Caco-2 (cell line): ENCODE measurements around the gene RAD51B. TPM values are rescaled to one million over a fixed set of nuclear protein-coding genes. Genes with fewer than 3 reads are reported as not detected.

Source experiments
- BruUV-seq: library from RNA; stranded (reverse); fragments of 400-500 nt; replicated peaks from 2 replicates; lab custom pipeline; 2021; lab: Mats Ljungman, UMichigan
- CTCF ChIA-PET: fragments of 300-600 bp; sonication (Branson Sonifier 250); formaldehyde crosslinking; loops from one replicate; lab custom pipeline; 2022; ENCODE audit warnings: antibody characterized with exemption; lab: Charles Lee
- POLR2A ChIA-PET: fragments of 300-600 bp; sonication (Branson Sonifier 250); formaldehyde crosslinking; loops from one replicate; lab custom pipeline; 2022; ENCODE audit warnings: antibody characterized with exemption; lab: Charles Lee
- DNase-seq, 2 experiments: peaks; one replicate each; pipeline versions ENCODE4 v3.0.0 to v3.0.0-alpha.2; 2020 to 2022
- H3K27me3 ChIP-seq: replicated peaks from 2 replicates; pipeline ENCODE4 v1.6.0; 2011; ENCODE audit warnings: low read length; ENCODE audit not compliant: control insufficient read depth, insufficient read depth
- H3K36me3 ChIP-seq: 2 replicates; pipeline ENCODE4 v1.5.1; 2011; ENCODE audit warnings: low read length; ENCODE audit not compliant: control insufficient read depth, insufficient read depth
- H3K4me1 ChIP-seq: fragments of 250-450 bp; sonication (Bioruptor Pico); 2 replicates; pipeline ENCODE4 v1.5.1; 2020; ENCODE audit warnings: mild to moderate bottlenecking
- H3K4me3 ChIP-seq: 2 replicates; pipeline ENCODE4 v1.5.1; 2011; ENCODE audit warnings: low read depth, mild to moderate bottlenecking, control low read depth, low read length
- H3K9me3 ChIP-seq: fragments of 250-450 bp; sonication (Bioruptor Pico); 2 replicates; pipeline ENCODE4 v1.5.1; 2020; ENCODE audit warnings: mild to moderate bottlenecking, moderate library complexity
- H3K27ac Mint-ChIP-seq: one replicate; pipeline ENCODE4 v1.8.0; 2022; ENCODE audit warnings: mixed read lengths; ENCODE audit not compliant: unreplicated experiment
- H3K27me3 Mint-ChIP-seq: one replicate; pipeline ENCODE4 v1.8.0; 2022; ENCODE audit warnings: mixed read lengths; ENCODE audit not compliant: insufficient read depth, unreplicated experiment
- H3K36me3 Mint-ChIP-seq: one replicate; pipeline ENCODE4 v1.8.0; 2022; ENCODE audit warnings: mild to moderate bottlenecking, mixed read lengths; ENCODE audit not compliant: insufficient read depth, unreplicated experiment
- H3K4me1 Mint-ChIP-seq: one replicate; pipeline ENCODE4 v1.8.0; 2022; ENCODE audit warnings: low read depth, mixed read lengths; ENCODE audit not compliant: unreplicated experiment
- H3K4me3 Mint-ChIP-seq: one replicate; pipeline ENCODE4 v1.8.0; 2022; ENCODE audit warnings: mild to moderate bottlenecking, moderate library complexity, mixed read lengths; ENCODE audit not compliant: unreplicated experiment
- H3K9me3 Mint-ChIP-seq: one replicate; pipeline ENCODE4 v1.8.0; 2022; ENCODE audit warnings: mixed read lengths; ENCODE audit not compliant: unreplicated experiment
- intact Hi-C: fragments of 100-400 bp; cut with micrococcal nuclease; formaldehyde crosslinking; loops from one replicate; pipeline ENCODE4 v1.10.0; 2022; ENCODE audit not compliant: unreplicated experiment
- total RNA-seq: library from RNA; stranded (reverse); gene quantifications from 2 replicates; pipeline ENCODE4 v1.2.3, GENCODE V29; 2022
- TF ChIP-seq, protein P1 (sequence below), 2 experiments: fragments of 200-600 bp in 1 of 2; IDR thresholded peaks; 1 replicate in 1 of 2; 2 replicates in 1 of 2; pipeline versions ENCODE4 v1.5.1 to v1.8.0; 2011 to 2022; ENCODE audit warnings: antibody characterized with exemption in 1 of 2, control low read depth in 1 of 2, inconsistent platforms in 1 of 2, low read depth in 1 of 2, low read length in 1 of 2, mild to moderate bottlenecking in 1 of 2, moderate library complexity in 1 of 2; ENCODE audit not compliant: insufficient read depth in 1 of 2, severe bottlenecking in 1 of 2, unreplicated experiment in 1 of 2

The RAD51B gene
- total RNA-seq, 1 experiment from 2014 or later = 16.7 TPM

DNA sequence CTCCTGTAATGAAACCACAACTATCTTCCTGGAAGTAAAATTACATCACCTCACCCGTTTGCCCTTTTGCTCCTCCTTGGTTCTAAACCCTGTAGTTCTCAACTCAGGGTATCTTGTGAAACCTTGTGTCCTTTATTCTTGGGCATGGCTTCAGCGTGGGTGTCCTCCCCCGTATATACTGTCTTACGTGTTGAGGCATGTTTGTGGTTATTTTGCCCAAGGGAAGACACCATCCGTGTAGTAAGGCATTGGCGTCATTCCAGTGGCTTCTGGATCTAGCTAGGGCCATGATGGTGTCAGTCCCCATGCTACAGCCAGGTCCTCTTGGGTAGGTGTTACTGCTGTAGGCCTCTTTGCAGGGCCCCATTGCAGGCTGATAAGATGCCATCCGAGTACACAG lies 857.9 kb downstream of the RAD51B start:
- no peaks in the 10 kb centered on the region for H3K36me3 Mint-ChIP-seq
- Histone ChIP-seq H3K27me3 (no peaks in the 10 kb centered on the region), H3K4me3 (no peak overlapping the region), H3K4me1 (peaks cover 12% of the 10 kb centered on the region), H3K9me3 (no peaks in the 10 kb centered on the region), H3K36me3 (no peaks in the 10 kb centered on the region)
- ChIA-PET POLR2A (no interaction called here), CTCF (no interaction called here)
- H3K9me3 Mint-ChIP-seq = peaks cover 15% of the 10 kb centered on the region
- no peak overlapping the region for H3K4me3 Mint-ChIP-seq
- H3K4me1 Mint-ChIP-seq = peaks cover 14% of the 10 kb centered on the region
- TF ChIP-seq, protein P1, sequence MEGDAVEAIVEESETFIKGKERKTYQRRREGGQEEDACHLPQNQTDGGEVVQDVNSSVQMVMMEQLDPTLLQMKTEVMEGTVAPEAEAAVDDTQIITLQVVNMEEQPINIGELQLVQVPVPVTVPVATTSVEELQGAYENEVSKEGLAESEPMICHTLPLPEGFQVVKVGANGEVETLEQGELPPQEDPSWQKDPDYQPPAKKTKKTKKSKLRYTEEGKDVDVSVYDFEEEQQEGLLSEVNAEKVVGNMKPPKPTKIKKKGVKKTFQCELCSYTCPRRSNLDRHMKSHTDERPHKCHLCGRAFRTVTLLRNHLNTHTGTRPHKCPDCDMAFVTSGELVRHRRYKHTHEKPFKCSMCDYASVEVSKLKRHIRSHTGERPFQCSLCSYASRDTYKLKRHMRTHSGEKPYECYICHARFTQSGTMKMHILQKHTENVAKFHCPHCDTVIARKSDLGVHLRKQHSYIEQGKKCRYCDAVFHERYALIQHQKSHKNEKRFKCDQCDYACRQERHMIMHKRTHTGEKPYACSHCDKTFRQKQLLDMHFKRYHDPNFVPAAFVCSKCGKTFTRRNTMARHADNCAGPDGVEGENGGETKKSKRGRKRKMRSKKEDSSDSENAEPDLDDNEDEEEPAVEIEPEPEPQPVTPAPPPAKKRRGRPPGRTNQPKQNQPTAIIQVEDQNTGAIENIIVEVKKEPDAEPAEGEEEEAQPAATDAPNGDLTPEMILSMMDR (IDR thresholded peaks at IDR 0.05; ENCODE audit: insufficient read depth in 1 of 2, low read depth in 1 of 2, low read length in 1 of 2, severe bottlenecking in 1 of 2, unreplicated experiment in 1 of 2) = no peak
- DNase-seq = no peak
- H3K27ac Mint-ChIP-seq = no peak overlapping the region
- BruUV-seq = no TSS peak
- intact Hi-C loops = no loop called here
- no peaks in the 10 kb centered on the region for H3K27me3 Mint-ChIP-seq

DNA sequence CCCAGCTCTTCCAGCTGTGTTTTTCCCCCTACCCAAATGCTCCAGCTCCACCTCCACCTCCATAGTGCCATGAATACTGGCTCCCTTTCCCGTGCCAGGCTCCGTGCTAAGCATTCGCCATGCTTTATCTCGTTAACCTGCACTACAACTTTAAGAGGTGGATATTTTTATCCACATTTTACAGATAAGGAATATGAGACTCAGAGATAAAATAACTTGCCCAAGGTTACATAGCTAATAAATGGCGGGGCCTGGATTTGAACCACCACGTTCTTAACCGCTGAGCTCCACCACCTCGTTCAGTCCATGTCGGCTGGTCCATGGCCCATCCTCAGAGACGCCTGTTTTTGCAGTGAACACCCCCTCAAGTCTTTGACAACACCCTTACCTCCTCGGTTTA lies 858.3 kb downstream of the RAD51B start:
- no peaks in the 10 kb centered on the region for H3K9me3 ChIP-seq
- TF ChIP-seq, protein P1 (IDR thresholded peaks at IDR 0.05; ENCODE audit: insufficient read depth in 1 of 2, low read depth in 1 of 2, low read length in 1 of 2, severe bottlenecking in 1 of 2, unreplicated experiment in 1 of 2) = no peak
- H3K27ac Mint-ChIP-seq = no peak overlapping the region
- H3K4me3 Mint-ChIP-seq = no peak overlapping the region
- no peaks in the 10 kb centered on the region for H3K36me3 ChIP-seq
- H3K9me3 Mint-ChIP-seq = peaks cover 15% of the 10 kb centered on the region
- H3K27me3 ChIP-seq = no peaks in the 10 kb centered on the region
- intact Hi-C loops = no loop called here
- no TSS peak for BruUV-seq
- peaks cover 12% of the 10 kb centered on the region for H3K4me1 ChIP-seq
- ChIA-PET CTCF (no interaction called here), POLR2A (interaction anchor here (0.5 kb wide), 1 partner anchor 109 kb away, joined by 6 read pairs; no protein-coding TSS in a partner anchor)
- no peaks in the 10 kb centered on the region for H3K27me3 Mint-ChIP-seq
- peaks cover 14% of the 10 kb centered on the region for H3K4me1 Mint-ChIP-seq
- H3K4me3 ChIP-seq = no peak overlapping the region
- no peaks in the 10 kb centered on the region for H3K36me3 Mint-ChIP-seq
- no peak for DNase-seq

DNA sequence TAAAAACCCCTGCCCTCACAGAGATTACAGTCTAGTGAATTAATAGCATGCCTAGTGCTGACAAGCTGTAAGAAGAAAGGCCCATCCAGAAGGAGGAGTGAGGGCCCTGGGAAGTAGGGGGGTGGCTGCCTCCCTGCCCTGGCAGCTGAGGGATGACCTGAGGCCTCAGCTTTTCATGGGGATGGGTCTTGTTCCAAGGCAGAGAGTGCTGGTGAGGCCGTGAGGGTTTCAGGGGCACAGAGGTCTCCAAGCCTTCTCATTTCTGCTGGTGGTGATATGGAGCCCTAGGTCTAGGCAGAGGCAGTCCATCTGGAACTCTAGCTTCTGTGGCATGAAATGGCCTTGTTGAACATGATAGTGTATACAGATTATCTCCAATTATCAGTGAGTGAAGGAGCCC lies 858.9 kb downstream of the RAD51B start:
- Mint-ChIP-seq H3K4me3 (no peak overlapping the region), H3K27me3 (no peaks in the 10 kb centered on the region), H3K9me3 (peaks cover 15% of the 10 kb centered on the region), H3K36me3 (no peaks in the 10 kb centered on the region), H3K27ac (no peak overlapping the region), H3K4me1 (peaks cover 14% of the 10 kb centered on the region)
- BruUV-seq = no TSS peak
- H3K36me3 ChIP-seq = no peaks in the 10 kb centered on the region
- H3K4me1 ChIP-seq = peaks cover 12% of the 10 kb centered on the region
- ChIA-PET CTCF (no interaction called here), POLR2A (interaction anchor here (0.5 kb wide), 1 partner anchor 109 kb away, joined by 6 read pairs; no protein-coding TSS in a partner anchor)
- TF ChIP-seq, protein P1 (IDR thresholded peaks at IDR 0.05; ENCODE audit: insufficient read depth in 1 of 2, low read depth in 1 of 2, low read length in 1 of 2, severe bottlenecking in 1 of 2, unreplicated experiment in 1 of 2) = no peak
- H3K4me3 ChIP-seq = no peak overlapping the region
- intact Hi-C loops = no loop called here
- no peaks in the 10 kb centered on the region for H3K9me3 ChIP-seq
- H3K27me3 ChIP-seq = no peaks in the 10 kb centered on the region
- no peak for DNase-seq
